ENCODE data around the gene NPTXR. TPM values are rescaled to one million over a fixed set of nuclear protein-coding genes. Genes with fewer than 3 reads are reported as not detected.

Gene NPTXR
- total RNA-seq, 1 experiment from 2014 or later: 12.8 TPM

DNA sequence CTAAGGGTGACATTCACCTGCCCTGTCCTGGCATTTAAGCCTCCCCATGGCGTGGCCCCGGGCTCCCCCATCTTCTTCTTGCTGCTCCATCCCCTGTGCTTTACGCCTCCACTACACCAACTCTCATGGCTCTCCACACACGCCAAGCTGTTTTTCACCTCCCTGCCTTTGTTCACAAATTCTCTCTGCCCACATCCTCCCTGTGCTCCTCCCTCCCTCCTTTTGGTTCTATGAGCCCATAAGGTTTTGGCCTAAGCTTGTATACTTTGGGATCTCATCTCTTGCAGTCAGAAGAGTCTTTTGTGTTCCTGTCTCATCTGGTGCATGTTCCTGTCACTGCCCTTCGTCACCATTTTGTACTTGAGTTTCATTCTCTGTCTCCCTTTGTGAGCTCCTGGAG, 45.3 kb downstream of the NPTXR start:
- Histone ChIP-seq H3K4me1 (ENCODE audit: control insufficient read depth in 1 of 2, insufficient read depth in 2 of 2, low read length in 2 of 2) (peaks cover 2 to 12% of the 10 kb centered on the region in 2 experiments; a peak in 3 of 4 replicates), H3K4me3 (replicated peaks in 1 of 2; ENCODE audit: low read depth in 1 of 2, low read length in 2 of 2) (no peak overlapping the region), H3K9ac (ENCODE audit: low read length) (no peak overlapping the region), H3K27ac (ENCODE audit: low read depth, low read length) (no peak overlapping the region), H3K9me2 (ENCODE audit: insufficient read depth) (no peaks in the 10 kb centered on the region), H2AFZ (ENCODE audit: low read depth, low read length, poor library complexity, severe bottlenecking) (no peak overlapping the region), H3K4me2 (ENCODE audit: low read length) (no peak overlapping the region), H3K9me3 (ENCODE audit: control insufficient read depth in 1 of 2, insufficient read depth in 1 of 2, low read depth in 1 of 2, low read length in 2 of 2) (peaks cover 0 to 8% of the 10 kb centered on the region in 2 experiments; a peak in 1 of 4 replicates), H3K79me2 (ENCODE audit: insufficient read depth, low read length) (no peaks in the 10 kb centered on the region), H3K27me3 (ENCODE audit: insufficient read depth, low read length) (no peaks in the 10 kb centered on the region), H4K20me1 (ENCODE audit: insufficient read depth) (no peaks in the 10 kb centered on the region), H3K36me3 (ENCODE audit: control insufficient read depth in 1 of 2, insufficient read depth in 2 of 2, low read length in 2 of 2) (no peaks in the 10 kb centered on the region)
- BruUV-seq (replicated peaks): no TSS peak
- TF ChIP-seq, protein P1, sequence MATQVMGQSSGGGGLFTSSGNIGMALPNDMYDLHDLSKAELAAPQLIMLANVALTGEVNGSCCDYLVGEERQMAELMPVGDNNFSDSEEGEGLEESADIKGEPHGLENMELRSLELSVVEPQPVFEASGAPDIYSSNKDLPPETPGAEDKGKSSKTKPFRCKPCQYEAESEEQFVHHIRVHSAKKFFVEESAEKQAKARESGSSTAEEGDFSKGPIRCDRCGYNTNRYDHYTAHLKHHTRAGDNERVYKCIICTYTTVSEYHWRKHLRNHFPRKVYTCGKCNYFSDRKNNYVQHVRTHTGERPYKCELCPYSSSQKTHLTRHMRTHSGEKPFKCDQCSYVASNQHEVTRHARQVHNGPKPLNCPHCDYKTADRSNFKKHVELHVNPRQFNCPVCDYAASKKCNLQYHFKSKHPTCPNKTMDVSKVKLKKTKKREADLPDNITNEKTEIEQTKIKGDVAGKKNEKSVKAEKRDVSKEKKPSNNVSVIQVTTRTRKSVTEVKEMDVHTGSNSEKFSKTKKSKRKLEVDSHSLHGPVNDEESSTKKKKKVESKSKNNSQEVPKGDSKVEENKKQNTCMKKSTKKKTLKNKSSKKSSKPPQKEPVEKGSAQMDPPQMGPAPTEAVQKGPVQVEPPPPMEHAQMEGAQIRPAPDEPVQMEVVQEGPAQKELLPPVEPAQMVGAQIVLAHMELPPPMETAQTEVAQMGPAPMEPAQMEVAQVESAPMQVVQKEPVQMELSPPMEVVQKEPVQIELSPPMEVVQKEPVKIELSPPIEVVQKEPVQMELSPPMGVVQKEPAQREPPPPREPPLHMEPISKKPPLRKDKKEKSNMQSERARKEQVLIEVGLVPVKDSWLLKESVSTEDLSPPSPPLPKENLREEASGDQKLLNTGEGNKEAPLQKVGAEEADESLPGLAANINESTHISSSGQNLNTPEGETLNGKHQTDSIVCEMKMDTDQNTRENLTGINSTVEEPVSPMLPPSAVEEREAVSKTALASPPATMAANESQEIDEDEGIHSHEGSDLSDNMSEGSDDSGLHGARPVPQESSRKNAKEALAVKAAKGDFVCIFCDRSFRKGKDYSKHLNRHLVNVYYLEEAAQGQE (IDR thresholded peaks at IDR 0.05; ENCODE audit: low read depth): no peak
- DNase-seq (ENCODE audit: low read depth, low spot score): no peak
- intact Hi-C loops (cut with micrococcal nuclease): no loop called here
- ChIA-PET POLR2A (no interaction called here), CTCF (no interaction called here), RAD21 (ENCODE audit: low non-redundant PET in 1 of 2, low total read pairs in 2 of 2, uncharacterized antibody in 2 of 2, unreplicated experiment in 2 of 2) (no interaction called here)
- no peak for ATAC-seq

DNA sequence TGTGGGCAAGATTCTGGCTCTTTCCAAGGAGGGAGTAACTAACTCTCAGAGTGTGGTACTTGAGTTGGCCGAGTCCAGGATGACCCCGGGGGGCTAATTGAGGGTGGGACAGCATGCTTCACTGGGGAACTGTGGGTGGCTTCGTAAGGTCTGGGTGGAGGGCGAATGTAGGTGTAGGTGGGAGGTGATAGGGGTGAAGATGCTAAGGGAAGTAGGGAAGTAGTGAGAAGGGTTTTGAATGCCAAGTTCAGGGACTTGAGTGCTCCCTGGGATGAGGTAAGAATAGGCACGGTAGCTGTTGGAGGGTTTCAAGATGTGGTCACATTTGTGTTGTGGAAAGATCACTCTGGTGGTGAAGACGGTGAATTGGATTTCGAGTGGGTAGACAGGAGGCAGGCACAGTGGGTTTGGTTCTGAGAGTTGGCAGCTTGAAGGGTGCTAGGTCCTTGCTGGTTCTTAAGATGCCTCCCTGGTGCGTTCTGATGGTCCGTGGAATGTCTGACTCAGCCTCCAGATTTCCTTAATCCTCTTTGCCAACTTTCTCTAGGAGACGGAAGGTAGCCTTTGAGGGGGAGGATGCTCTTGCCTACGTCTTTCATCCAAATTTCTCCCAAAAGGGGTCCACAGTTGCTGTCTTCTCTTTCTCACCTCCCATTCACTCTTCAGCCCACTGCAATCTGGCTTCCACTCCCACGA, 47.4 kb downstream of the NPTXR start:
- CTCF ChIA-PET: no interaction called here
- RAD21 ChIA-PET (ENCODE audit: low non-redundant PET in 1 of 2, low total read pairs in 2 of 2, uncharacterized antibody in 2 of 2, unreplicated experiment in 2 of 2): no interaction called here
- H3K4me3 ChIP-seq (replicated peaks in 1 of 2; ENCODE audit: low read depth in 1 of 2, low read length in 2 of 2): no peak overlapping the region
- H3K27ac ChIP-seq (ENCODE audit: low read depth, low read length): no peak overlapping the region
- H3K4me2 ChIP-seq (ENCODE audit: low read length): no peak overlapping the region
- no peak overlapping the region for H2AFZ ChIP-seq (ENCODE audit: low read depth, low read length, poor library complexity, severe bottlenecking)
- H3K9me3 ChIP-seq (ENCODE audit: control insufficient read depth in 1 of 2, insufficient read depth in 1 of 2, low read depth in 1 of 2, low read length in 2 of 2): peaks cover 0 to 8% of the 10 kb centered on the region in 2 experiments; a peak in 1 of 4 replicates
- ATAC-seq: no peak
- no peaks in the 10 kb centered on the region for H3K36me3 ChIP-seq (ENCODE audit: control insufficient read depth in 1 of 2, insufficient read depth in 2 of 2, low read length in 2 of 2)
- POLR2A ChIA-PET: no interaction called here
- no TSS peak for BruUV-seq (replicated peaks)
- no peaks in the 10 kb centered on the region for H3K27me3 ChIP-seq (ENCODE audit: insufficient read depth, low read length)
- peaks cover 0 to 15% of the 10 kb centered on the region in 2 experiments; a peak in 3 of 4 replicates for H3K4me1 ChIP-seq (ENCODE audit: control insufficient read depth in 1 of 2, insufficient read depth in 2 of 2, low read length in 2 of 2)
- no peaks in the 10 kb centered on the region for H4K20me1 ChIP-seq (ENCODE audit: insufficient read depth)
- DNase-seq (ENCODE audit: low read depth, low spot score): no peak
- no peaks in the 10 kb centered on the region; the same call in 1 of the 2 replicates for H3K79me2 ChIP-seq (ENCODE audit: insufficient read depth, low read length)
- TF ChIP-seq, protein P2, sequence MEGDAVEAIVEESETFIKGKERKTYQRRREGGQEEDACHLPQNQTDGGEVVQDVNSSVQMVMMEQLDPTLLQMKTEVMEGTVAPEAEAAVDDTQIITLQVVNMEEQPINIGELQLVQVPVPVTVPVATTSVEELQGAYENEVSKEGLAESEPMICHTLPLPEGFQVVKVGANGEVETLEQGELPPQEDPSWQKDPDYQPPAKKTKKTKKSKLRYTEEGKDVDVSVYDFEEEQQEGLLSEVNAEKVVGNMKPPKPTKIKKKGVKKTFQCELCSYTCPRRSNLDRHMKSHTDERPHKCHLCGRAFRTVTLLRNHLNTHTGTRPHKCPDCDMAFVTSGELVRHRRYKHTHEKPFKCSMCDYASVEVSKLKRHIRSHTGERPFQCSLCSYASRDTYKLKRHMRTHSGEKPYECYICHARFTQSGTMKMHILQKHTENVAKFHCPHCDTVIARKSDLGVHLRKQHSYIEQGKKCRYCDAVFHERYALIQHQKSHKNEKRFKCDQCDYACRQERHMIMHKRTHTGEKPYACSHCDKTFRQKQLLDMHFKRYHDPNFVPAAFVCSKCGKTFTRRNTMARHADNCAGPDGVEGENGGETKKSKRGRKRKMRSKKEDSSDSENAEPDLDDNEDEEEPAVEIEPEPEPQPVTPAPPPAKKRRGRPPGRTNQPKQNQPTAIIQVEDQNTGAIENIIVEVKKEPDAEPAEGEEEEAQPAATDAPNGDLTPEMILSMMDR (IDR thresholded peaks at IDR 0.05 in 2 of 3, conservative IDR thresholded peaks at IDR 0.05 in 1 of 3; ENCODE audit: borderline replicate concordance in 1 of 3, insufficient read depth in 1 of 3, low read depth in 2 of 3, low read length in 2 of 3): no peak
- TF ChIP-seq ZFX (IDR thresholded peaks at IDR 0.05): no peak
- no peak for TF ChIP-seq JUND (IDR thresholded peaks at IDR 0.05)
- no peak for TF ChIP-seq EGR1 (IDR thresholded peaks at IDR 0.05; ENCODE audit: low read depth)
- TF ChIP-seq SP1 (IDR thresholded peaks at IDR 0.05; ENCODE audit: low read depth): no peak
- TF ChIP-seq CBX3 (IDR thresholded peaks at IDR 0.05; ENCODE audit: low read depth): no peak
- TF ChIP-seq ELF1 (IDR thresholded peaks at IDR 0.05; ENCODE audit: borderline replicate concordance, low read depth): no peak
- TF ChIP-seq, protein P3, sequence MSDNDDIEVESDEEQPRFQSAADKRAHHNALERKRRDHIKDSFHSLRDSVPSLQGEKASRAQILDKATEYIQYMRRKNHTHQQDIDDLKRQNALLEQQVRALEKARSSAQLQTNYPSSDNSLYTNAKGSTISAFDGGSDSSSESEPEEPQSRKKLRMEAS (IDR thresholded peaks at IDR 0.05): no peak
- no peak for TF ChIP-seq POLR2A (IDR thresholded peaks at IDR 0.05; ENCODE audit: borderline replicate concordance, extremely low read depth, insufficient read depth, insufficient read length)
- TF ChIP-seq POLR2AphosphoS5 (IDR thresholded peaks at IDR 0.05; ENCODE audit: low read depth, low read length): no peak
- no peak for TF ChIP-seq SIN3A (IDR thresholded peaks at IDR 0.05; ENCODE audit: low read depth)
- TF ChIP-seq, protein P4, sequence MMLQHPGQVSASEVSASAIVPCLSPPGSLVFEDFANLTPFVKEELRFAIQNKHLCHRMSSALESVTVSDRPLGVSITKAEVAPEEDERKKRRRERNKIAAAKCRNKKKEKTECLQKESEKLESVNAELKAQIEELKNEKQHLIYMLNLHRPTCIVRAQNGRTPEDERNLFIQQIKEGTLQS (IDR thresholded peaks at IDR 0.05): no peak
- no peak for TF ChIP-seq EZH2 (IDR thresholded peaks at IDR 0.05)
- no peak for TF ChIP-seq FOSL1 (IDR thresholded peaks at IDR 0.05; ENCODE audit: low read depth)
- no peak overlapping the region for H3K9ac ChIP-seq (ENCODE audit: low read length)
- intact Hi-C loops (cut with micrococcal nuclease): no loop called here
- no peaks in the 10 kb centered on the region for H3K9me2 ChIP-seq (ENCODE audit: insufficient read depth)

All from HCT116 (cell line).